Measurements from ENCODE around the gene PRICKLE3. TPM values are rescaled to one million over a fixed set of nuclear protein-coding genes. Genes with fewer than 3 reads are reported as not detected.

Gene PRICKLE3
- total and polyA plus RNA-seq, 2 donors (not counting 1 experiment from before 2014, with no cell fraction given): 2.7 to 7.4 TPM

GRCh38 chrX:49212861-49213260 lies 26.7 kb upstream of the PRICKLE3 start:
- Histone ChIP-seq H3K4me1 (ENCODE audit: control insufficient read depth, extremely low read depth, insufficient read depth, low read length) (no peaks in the 10 kb centered on the region), H3K4me3 (replicated peaks in 1 of 4; ENCODE audit: control extremely low read depth in 1 of 4, insufficient read depth in 1 of 4, low read depth in 3 of 4, low read length in 4 of 4) (no peak overlapping the region), H3K79me2 (ENCODE audit: control insufficient read depth, insufficient read depth, low read length) (no peaks in the 10 kb centered on the region), H3K27ac (ENCODE audit: insufficient read depth, low read length) (no peak overlapping the region), H3K27me3 (ENCODE audit: control insufficient read depth, insufficient read depth, low read length) (no peaks in the 10 kb centered on the region), H3K36me3 (ENCODE audit: control insufficient read depth, insufficient read depth, low read length) (no peaks in the 10 kb centered on the region), H3K9ac (ENCODE audit: insufficient read depth, low read length) (no peak overlapping the region), H3K9me3 (ENCODE audit: control insufficient read depth, insufficient read depth, low read depth, low read length) (no peaks in the 10 kb centered on the region), H4K20me1 (ENCODE audit: control insufficient read depth, extremely low read depth, insufficient read depth, low read length) (no peaks in the 10 kb centered on the region), H2AFZ (ENCODE audit: low read length) (no peak overlapping the region), H3K4me2 (ENCODE audit: extremely low read depth, insufficient read depth, low read length) (no peak overlapping the region)
- DNase-seq (ENCODE audit: low read depth in 2 of 2): no peak
- TF ChIP-seq, protein P1, sequence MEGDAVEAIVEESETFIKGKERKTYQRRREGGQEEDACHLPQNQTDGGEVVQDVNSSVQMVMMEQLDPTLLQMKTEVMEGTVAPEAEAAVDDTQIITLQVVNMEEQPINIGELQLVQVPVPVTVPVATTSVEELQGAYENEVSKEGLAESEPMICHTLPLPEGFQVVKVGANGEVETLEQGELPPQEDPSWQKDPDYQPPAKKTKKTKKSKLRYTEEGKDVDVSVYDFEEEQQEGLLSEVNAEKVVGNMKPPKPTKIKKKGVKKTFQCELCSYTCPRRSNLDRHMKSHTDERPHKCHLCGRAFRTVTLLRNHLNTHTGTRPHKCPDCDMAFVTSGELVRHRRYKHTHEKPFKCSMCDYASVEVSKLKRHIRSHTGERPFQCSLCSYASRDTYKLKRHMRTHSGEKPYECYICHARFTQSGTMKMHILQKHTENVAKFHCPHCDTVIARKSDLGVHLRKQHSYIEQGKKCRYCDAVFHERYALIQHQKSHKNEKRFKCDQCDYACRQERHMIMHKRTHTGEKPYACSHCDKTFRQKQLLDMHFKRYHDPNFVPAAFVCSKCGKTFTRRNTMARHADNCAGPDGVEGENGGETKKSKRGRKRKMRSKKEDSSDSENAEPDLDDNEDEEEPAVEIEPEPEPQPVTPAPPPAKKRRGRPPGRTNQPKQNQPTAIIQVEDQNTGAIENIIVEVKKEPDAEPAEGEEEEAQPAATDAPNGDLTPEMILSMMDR (conservative IDR thresholded peaks at IDR 0.05 in 1 of 2, IDR thresholded peaks at IDR 0.05 in 1 of 2; ENCODE audit: low read depth in 1 of 2, low read length in 2 of 2): no peak
- no peak for TF ChIP-seq EZH2 (IDR thresholded peaks at IDR 0.05; ENCODE audit: low read length, missing control alignments)

DNA sequence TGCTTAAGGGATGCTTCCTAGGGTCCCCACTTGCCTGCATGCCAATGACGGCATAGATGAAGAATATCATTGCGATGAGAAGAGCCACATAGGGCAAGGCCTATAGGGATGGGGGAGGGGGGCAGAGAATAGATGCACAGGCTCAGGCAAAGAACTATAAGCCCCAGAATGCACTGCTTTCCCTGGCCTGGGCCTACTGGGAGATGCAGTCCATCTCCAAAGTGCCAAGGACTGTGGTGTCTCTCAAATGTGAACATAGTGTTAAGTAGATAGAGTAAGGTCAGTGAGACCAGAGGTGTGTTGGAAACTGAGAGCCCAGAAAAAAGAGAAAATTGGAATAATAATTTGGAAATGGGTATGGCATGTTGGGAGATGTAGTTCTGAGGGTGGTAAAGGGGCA lies 26.0 kb upstream of the PRICKLE3 start:
- Histone ChIP-seq H2AFZ (ENCODE audit: low read length) (no peak overlapping the region), H3K27ac (ENCODE audit: insufficient read depth, low read length) (no peak overlapping the region), H3K4me1 (ENCODE audit: control insufficient read depth, extremely low read depth, insufficient read depth, low read length) (no peaks in the 10 kb centered on the region), H3K4me2 (ENCODE audit: extremely low read depth, insufficient read depth, low read length) (no peak overlapping the region), H3K9ac (ENCODE audit: insufficient read depth, low read length) (no peak overlapping the region), H3K36me3 (ENCODE audit: control insufficient read depth, insufficient read depth, low read length) (no peaks in the 10 kb centered on the region), H3K27me3 (ENCODE audit: control insufficient read depth, insufficient read depth, low read length) (no peaks in the 10 kb centered on the region), H3K79me2 (ENCODE audit: control insufficient read depth, insufficient read depth, low read length) (no peaks in the 10 kb centered on the region), H3K9me3 (ENCODE audit: control insufficient read depth, insufficient read depth, low read depth, low read length) (no peaks in the 10 kb centered on the region), H4K20me1 (ENCODE audit: control insufficient read depth, extremely low read depth, insufficient read depth, low read length) (no peaks in the 10 kb centered on the region), H3K4me3 (replicated peaks in 1 of 4; ENCODE audit: control extremely low read depth in 1 of 4, insufficient read depth in 1 of 4, low read depth in 3 of 4, low read length in 4 of 4) (no peak overlapping the region)
- DNase-seq (ENCODE audit: low read depth in 2 of 2): no peak
- TF ChIP-seq, protein P1 (conservative IDR thresholded peaks at IDR 0.05 in 1 of 2, IDR thresholded peaks at IDR 0.05 in 1 of 2; ENCODE audit: low read depth in 1 of 2, low read length in 2 of 2): no peak
- no peak for TF ChIP-seq EZH2 (IDR thresholded peaks at IDR 0.05; ENCODE audit: low read length, missing control alignments)

DNA sequence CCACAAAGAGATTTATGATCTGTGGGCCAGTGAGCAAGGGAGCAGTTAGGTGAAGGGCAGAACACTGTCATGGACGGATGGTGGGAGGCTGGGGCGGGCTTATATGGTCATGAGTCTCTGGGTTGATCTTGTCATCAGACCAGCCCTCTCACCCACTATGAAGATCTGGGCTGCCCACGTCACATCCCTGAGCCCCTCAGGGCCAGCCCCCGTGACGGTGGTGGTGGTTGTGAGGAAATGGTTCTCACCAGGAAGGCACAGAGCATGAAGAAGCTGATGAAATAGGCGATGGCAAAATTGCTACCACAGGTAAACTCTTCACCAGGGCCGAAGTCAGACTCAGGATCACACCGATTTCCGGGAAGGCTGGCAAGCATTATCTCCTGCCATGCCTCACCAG lies 24.9 kb upstream of the PRICKLE3 start:
- Histone ChIP-seq H4K20me1 (ENCODE audit: control insufficient read depth, extremely low read depth, insufficient read depth, low read length) (no peaks in the 10 kb centered on the region), H3K79me2 (ENCODE audit: control insufficient read depth, insufficient read depth, low read length) (no peaks in the 10 kb centered on the region), H3K27ac (ENCODE audit: insufficient read depth, low read length) (no peak overlapping the region), H3K36me3 (ENCODE audit: control insufficient read depth, insufficient read depth, low read length) (no peaks in the 10 kb centered on the region), H3K4me1 (ENCODE audit: control insufficient read depth, extremely low read depth, insufficient read depth, low read length) (no peaks in the 10 kb centered on the region), H3K4me3 (replicated peaks in 1 of 4; ENCODE audit: control extremely low read depth in 1 of 4, insufficient read depth in 1 of 4, low read depth in 3 of 4, low read length in 4 of 4) (no peak overlapping the region), H3K27me3 (ENCODE audit: control insufficient read depth, insufficient read depth, low read length) (no peaks in the 10 kb centered on the region), H3K4me2 (ENCODE audit: extremely low read depth, insufficient read depth, low read length) (no peak overlapping the region), H3K9ac (ENCODE audit: insufficient read depth, low read length) (no peak overlapping the region), H2AFZ (ENCODE audit: low read length) (no peak overlapping the region), H3K9me3 (ENCODE audit: control insufficient read depth, insufficient read depth, low read depth, low read length) (no peaks in the 10 kb centered on the region)
- no peak for DNase-seq (ENCODE audit: low read depth in 2 of 2)
- TF ChIP-seq, protein P1 (conservative IDR thresholded peaks at IDR 0.05 in 1 of 2, IDR thresholded peaks at IDR 0.05 in 1 of 2; ENCODE audit: low read depth in 1 of 2, low read length in 2 of 2): no peak
- TF ChIP-seq EZH2 (IDR thresholded peaks at IDR 0.05; ENCODE audit: low read length, missing control alignments): no peak

Data from fibroblast of lung (primary cell).